HG03439 (cell line): ENCODE results near the gene ANKRD6.
"Not testable (repeated sequence)": the region's sequence is repeated elsewhere in the genome, so short reads cannot be mapped to it uniquely, and the experiment has no call there.

Experiments used
- ATAC-seq: cut with Tn5 transposase; IDR thresholded peaks from one replicate; pipeline ENCODE4 v1.9.1; 2021; ENCODE audit warnings: mild to moderate bottlenecking, moderate library complexity; ENCODE audit not compliant: unreplicated experiment

The ANKRD6 gene

DNA sequence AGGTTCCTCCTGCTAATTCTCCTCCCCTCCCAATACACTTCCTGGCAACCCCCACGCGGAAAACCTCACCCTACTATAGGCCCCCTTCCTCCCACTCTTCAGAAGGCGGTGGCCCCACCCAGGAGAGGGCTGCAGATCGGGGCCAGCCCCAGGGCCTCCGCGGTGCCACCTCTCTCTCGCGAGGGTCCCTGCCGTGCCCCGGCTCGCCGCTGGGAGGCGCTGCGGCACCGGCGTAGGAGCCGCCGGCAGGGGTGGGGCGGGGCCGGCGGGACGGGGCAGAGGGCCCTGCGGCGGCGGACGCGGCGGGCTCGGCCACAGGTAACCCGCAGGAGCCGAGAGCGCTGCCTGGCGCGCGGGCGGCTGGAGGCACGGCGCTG, at the start of gene ANKRD6:
ANKRD6 (plus strand) TSS at position 278 of the 377 bp plus-strand sequence. CDS start 133,825 bp downstream, outside the sequence.
- ATAC-seq: peak; percentile 87

DNA sequence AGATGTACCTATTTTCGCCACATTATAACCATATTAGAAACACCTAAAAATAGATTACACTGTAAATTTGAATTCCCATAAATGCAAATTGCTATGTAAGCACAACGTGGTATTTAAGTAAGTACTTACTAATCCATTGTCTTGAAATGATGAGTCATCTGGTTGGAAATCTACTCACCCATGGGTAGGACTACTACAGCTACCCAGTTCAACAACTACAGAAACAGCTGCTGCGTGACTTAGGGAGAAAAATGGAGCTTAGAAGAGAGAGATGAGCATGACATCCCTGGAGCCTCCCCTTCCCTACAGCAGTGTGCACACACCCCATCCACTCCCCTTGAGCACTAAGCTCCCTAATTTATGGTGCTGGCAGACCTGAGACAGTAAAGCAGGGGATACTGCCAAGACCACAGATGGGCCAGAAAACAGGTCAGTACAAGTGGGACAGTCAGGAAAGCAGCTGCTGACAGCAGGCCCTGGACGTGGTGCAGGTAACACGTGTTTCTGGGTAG, 47.7 kb upstream of the ANKRD6 start:
- ATAC-seq: no peak

DNA sequence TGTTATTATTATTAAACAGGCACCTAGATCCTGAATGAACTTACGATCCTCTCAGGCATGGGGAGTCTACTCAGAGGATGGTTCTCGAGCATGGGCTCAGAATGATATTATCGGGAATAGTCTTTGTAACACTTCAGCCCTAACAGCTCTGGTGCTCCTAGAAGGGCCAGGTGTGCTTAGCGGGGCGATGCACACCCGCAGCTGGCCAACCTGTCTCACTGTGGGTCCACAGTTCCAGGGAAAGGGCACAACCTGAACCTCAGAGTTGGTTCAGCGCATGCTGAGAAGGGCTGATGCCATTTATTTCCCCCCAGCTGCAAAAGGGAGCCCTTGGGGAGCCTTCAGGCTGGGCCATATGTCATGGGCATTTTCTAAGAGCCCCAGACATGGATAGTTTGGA, 47.1 kb upstream of the ANKRD6 start:
- no peak for ATAC-seq

GRCh38 chr6:89386917-89387491, 45.9 kb upstream of the ANKRD6 start:
- ATAC-seq: peak; percentile 11

GRCh38 chr6:89387516-89388201, 45.3 kb upstream of the ANKRD6 start:
- ATAC-seq: peak; percentile 91

- ATAC-seq: no peak
Measured at GRCh38 chr6:89388846-89389245, 44.1 kb upstream of the ANKRD6 start.

GRCh38 chr6:89392823-89393222, 40.1 kb upstream of the ANKRD6 start:
- ATAC-seq: no peak

GRCh38 chr6:89393659-89394058, 39.3 kb upstream of the ANKRD6 start:
- no peak for ATAC-seq

GRCh38 chr6:89397884-89398283, 35.1 kb upstream of the ANKRD6 start:
- not testable (repeated sequence) for ATAC-seq

DNA sequence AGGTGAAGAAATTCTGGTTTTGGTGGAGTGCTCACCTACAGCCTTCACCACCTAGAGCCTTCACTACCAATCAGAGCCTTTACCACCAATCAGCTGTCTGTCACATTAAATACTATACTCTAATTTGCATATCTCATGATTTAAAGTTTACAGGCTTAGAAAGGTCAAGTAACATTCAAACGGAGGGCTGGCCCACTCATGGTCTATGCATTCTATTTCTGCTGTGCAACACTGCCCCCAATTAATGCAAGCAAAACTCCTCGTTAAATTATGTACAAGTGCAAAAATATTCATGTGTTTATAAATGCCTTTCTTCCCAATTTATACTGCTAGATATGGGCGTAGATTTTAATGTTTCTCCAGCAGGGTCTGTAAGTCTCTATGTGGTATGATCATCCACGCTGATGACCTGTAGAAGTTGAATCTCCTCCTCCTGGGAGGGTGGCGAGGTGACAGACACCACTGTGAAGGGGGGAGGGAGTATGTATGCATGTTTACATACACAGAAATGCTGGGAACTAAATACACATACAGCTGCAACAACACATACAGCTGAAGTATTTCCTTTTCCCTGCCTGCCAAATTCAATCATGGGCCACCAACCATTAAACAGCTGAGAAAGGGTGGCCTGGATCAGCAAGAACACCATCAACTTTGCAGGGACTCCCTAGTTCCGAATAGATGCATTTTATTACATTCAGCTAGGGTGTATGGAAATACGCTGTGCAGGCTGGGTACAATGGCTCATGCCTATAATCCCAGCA, 34.0 kb upstream of the ANKRD6 start:
- no peak for ATAC-seq

DNA sequence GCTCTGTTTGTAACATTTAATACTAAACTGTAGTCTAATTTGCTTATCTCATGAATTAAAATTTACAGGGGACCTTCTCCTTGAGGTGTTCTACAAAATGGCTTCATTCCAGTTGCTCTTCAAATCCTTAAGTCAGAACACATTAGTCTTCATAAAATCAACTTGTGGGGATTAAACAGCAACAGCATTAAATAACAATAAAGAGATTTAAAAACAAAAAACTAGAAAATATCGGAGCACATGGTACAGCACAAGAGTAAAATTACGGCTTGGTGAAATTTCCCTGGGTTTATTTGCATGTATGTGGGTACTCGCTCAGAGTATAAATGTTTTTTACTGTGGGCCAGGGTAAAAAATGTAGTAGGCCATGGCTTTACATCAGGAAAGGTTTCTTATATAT, 32.9 kb upstream of the ANKRD6 start:
- ATAC-seq: no peak

- no peak for ATAC-seq
Measured at GRCh38 chr6:89400912-89401399, 32.0 kb upstream of the ANKRD6 start.

GRCh38 chr6:89402776-89403175, 30.2 kb upstream of the ANKRD6 start:
- ATAC-seq: no peak

DNA sequence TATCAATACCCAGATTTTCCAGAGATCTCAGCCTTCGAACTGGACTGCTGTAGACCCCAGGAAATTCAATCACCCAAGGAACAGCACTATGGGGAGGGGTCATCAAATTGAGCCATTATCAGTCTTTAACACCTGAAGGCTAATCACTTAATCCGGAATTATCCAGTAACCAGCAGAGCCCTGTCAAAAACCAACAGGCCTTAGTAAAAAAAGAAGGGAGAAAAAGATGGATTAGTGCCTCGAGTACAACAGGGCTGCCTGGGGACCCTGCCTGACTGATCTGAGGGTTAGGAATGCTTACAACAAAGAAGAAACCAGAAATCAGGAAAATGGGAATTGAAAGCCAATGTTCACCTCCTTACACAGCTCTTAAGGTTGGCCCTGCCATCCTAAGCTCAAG, 28.4 kb upstream of the ANKRD6 start:
- no peak for ATAC-seq

DNA sequence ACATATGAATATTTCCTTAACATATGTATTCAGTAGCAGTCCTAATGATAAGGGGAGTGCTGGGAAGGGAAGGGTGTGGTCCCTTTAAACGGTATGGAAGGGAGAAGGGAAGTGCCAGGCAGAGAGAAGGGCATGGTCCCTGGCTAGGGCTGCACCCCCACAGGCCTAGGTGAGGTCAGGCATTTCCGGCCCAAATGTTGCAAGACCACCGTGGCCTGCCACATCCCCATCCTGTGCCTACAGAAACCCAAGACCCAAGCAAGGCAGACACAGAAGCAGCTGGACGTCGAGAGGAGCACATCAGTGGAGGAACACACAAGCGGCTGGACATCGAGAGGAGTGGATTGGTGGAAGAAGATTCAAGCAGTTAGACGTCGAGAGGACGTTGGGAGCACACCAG, 26.8 kb upstream of the ANKRD6 start:
- no peak for ATAC-seq

GRCh38 chr6:89409461-89410035, 23.4 kb upstream of the ANKRD6 start:
- no peak for ATAC-seq

GRCh38 chr6:89410231-89410761, 22.7 kb upstream of the ANKRD6 start:
- ATAC-seq: no peak

- no peak for ATAC-seq
Measured at GRCh38 chr6:89410788-89411144, 22.2 kb upstream of the ANKRD6 start.

- peak; percentile 53 for ATAC-seq
Measured at GRCh38 chr6:89411145-89412070, 21.5 kb upstream of the ANKRD6 start.
